Head of caudate nucleus (tissue), 42 donors: ENCODE measurements around the gene TRPV4.

ENCODE experiments used
- DNase-seq, 42 donors: peaks; one replicate each; pipeline versions ENCODE4 v3.0.0 to v3.0.0-alpha.2; 2020 to 2021; ENCODE audit warnings: mixed read lengths in 7 of 42
- intact Hi-C: fragments of 100-400 bp; cut with DNase I; formaldehyde crosslinking; loops from one replicate; pipeline ENCODE4 v1.15.0; 2022

Gene TRPV4

DNA sequence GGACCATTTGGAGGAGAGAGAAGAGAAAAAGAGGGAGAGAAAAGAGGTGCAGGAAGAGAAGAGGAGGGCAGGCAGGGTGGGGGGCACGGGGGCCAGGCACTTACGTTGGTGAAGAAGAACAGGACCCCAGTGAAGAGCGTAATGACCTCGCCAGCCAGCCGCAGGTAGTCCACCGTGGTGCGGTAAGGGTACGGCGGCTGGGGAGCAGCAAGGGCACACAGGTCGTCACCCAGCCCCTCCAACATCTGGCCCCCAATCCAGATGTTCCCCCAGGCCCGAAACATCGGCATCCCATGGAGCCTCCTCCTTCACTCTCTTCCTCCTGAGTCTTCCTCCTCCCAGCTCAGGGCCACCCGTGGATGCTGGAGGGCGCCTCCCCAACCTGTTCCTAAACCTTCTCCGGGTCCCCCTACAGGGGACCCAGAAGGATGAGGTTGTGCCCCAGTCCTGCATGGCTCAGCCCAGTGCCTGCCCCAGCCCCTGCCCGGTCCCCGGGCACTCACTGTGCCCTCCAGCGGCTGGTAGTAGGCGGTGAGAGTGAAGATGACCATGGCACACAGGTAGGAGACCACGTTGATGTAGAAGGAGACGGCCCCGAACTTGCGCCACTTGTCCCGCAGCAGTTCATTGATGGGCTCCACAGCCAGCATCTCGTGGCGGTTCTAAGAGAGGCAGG is 39.2 kb downstream of the TRPV4 start:
- intact Hi-C loops = no loop called here

DNA sequence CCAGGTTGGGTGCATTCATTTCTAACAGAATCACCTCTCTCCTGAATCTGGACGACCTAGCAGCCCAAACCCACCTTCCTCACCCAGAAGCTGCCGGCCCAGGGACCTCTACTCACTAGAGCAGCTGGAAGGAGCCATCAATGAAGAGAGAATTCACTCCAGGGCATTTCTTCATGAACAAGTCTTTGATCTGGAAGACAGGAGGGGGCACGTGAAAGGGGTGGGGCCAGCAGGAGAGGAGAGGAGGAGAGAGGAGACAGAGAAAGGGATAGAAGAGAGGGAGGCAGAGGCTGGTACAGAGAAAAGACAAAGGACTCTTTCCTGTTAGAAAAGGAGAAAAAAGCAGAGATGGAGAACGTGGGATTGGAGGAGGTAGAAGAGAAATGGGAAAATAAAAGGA is 39.8 kb downstream of the TRPV4 start:
- DNase-seq = no peak
- intact Hi-C loops = no loop called here

More for the DNA sequence above, 39.2 kb downstream of the TRPV4 start:
- DNase-seq = no peak

DNA sequence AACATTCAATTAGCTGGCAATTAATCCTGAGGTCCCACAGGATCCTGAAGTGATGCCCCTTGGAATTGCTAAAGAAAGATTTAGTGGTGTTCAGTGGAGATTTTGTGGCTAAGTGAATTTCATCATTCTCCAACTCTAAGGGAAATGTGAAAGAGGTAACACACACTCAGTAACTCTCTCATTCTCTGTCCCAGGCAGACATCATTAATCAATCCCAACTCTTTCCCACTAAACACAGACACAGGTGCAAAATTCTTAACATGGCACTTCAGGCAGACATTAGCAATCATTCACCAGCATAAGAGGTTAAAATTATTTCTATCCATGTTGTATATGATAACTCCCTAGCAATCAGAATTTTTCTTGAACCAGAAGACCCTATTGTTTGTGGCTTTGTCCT is 40.2 kb downstream of the TRPV4 start:
- intact Hi-C loops = no loop called here
- no peak for DNase-seq

DNA sequence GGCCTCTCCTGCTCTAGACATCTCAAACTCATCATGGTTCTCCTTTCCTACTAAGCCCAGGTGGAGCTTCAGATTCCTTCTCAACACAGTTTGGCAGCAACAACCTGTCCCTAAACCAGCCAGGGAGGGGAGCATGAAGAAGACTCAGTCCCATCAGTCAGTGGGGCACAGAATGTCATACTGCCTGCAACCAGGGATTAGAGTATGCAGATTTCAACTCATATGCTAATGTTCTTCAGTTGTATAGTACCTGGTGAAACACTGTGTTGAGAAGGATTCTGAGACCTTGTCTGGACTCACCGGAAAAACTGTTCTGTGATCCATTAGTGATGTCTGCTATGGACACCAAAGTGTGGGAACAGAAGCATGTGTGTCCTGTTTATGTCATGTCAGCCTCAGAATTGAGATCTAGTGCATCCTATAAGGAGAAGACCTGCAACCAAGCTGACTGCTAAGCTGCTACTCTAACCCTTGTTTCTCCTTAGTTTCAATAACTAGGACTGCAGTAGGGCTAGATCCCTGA is 43.6 kb downstream of the TRPV4 start:
- intact Hi-C loops = no loop called here
- no peak for DNase-seq

DNA sequence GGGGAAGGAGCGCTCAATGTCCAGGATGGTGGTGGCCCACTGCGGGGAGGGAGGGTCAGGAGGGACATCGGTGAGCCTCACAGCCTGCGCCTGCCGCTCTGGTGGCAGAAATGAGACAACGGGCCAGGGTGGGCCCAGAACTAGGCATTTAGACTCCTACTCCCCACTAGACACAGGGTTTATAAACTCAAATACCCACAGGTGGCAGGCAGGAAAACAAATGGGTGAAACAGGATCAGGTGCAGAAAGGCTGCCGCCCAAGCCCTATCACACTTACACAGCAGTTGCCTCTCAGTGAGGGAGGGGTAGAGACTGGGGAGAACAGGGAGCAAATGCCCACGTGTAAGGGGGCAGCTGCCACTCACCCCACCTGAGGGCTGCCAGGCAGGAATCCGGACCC is 46.4 kb downstream of the TRPV4 start:
- no peak for DNase-seq
- intact Hi-C loops = no loop called here

DNA sequence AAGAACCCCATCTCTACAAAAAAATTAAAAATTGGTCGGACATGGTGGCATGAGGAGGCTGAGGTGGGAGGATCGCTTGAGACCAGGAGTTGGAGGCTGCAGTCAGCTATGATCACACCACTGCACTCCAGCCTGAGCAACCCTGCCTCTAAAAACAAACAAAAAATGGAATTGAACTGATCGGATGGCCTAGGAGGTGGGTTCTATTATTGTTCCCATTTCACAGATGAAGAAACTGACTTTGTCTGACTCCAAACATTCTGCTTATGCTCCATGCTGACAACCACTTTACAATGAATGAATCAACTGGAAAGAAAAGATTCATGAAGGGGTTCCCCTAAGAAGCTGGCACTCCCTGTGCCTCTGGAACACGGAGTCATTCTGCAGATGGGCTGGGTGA is 47.3 kb downstream of the TRPV4 start:
- no peak for DNase-seq
- intact Hi-C loops = no loop called here

DNA sequence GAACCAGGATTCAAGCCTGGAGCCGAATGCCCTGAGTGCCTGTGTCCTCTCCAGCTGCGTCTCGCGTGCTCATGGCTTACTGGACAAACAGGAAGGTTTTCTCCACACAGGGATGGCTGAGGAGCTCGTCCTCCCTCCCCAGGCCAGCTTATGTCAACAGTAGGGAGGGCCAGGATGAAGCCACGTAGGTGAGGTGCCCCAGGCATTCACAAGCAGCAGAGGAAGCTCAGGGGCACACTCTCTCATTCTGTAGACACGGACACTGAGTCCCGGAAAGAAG is 49.3 kb downstream of the TRPV4 start:
- intact Hi-C loops = no loop called here
- DNase-seq = no peak

DNA sequence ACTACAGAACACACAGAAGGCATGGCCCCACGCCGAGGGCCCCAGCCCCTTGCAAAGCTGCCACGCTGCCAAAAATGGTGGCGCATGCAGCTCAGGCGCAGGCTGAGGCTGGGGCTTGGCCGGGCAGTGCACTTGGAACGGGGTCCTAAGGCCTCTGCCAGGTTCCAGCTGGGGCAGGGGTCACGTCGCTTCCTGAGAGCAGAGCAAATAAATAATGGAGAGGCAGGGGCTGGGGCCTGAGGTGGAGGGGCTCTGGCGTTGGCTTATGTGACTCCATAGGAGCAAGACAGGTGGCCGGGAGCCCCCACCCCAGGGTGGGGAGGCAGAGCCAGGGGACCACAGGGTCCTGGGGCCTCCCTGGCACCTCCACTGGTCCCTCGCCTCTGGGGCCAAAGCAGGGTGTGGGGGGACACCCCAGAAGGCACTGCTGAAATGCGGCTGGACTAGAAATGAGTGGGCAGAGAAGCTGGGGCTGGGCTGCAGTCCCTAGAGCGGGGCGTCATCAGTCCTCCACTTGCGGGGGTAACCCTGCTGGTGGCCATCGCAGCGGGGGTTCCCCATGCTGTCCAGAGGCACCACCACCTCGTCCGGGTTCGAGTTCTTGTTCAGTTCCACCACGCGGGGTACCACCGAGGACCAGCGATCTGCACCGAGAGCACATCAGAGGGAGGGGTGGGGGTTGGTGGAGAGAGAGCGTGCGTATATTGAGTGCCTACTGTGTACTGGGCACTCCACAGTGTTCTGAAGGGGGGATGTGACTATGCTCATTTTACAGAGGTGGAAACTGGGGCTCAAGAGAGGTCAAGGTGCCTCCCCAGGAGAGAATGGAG is 49.8 kb downstream of the TRPV4 start:
- no peak for DNase-seq

DNA sequence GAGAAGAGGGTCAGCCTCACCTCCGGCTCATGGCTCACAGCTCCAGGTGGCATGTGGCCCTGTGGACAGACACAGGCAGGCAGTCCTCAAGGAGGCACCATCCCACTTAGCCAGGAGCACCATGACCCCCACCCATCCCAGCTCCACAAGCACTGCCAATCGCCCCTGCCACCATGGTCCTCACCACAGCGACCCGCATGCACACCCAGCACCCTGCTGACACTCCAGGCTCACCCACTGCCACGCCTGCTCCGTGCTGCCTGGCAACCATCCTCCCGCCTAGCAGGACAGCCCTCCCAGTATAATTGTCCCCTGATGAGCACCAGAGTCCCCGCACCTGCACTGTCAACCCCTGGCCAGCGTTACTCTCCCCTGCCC is 50.9 kb downstream of the TRPV4 start:
- DNase-seq = no peak
- intact Hi-C loops = no loop called here

More for the DNA sequence above, 49.8 kb downstream of the TRPV4 start:
- intact Hi-C loops = no loop called here

DNA sequence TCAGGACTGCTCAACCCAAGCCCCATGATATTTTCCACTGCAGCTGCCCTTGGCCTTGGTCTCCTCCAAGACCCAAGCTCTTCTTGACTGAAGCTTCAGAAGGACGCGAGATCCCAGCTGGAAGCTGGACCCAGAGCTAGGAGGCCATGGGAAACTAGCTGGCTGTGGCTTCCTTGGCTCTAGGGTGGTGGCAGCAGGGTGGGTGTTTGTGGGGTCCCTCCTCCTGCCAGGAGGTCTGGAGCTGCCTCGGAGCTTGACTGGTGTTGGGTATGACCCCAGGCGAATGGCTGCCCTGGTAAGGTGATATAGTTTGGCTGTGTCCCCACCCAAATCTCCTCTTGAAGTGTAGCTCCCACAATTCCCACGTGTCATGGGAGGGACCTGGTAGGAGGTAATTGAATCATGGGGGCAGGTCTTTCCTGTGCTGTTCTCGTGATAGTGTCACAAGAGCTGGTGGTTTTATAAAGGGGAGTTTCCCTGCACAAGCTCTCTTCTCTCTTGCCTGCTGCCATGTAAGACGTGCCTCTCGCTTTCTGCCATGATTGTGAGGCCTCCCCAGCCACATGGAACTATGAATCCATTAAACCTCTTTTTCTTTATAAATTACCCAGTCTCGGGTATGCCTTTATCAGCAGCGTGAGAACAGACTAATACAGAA is 51.4 kb downstream of the TRPV4 start:
- DNase-seq = no peak
- intact Hi-C loops = no loop called here

DNA sequence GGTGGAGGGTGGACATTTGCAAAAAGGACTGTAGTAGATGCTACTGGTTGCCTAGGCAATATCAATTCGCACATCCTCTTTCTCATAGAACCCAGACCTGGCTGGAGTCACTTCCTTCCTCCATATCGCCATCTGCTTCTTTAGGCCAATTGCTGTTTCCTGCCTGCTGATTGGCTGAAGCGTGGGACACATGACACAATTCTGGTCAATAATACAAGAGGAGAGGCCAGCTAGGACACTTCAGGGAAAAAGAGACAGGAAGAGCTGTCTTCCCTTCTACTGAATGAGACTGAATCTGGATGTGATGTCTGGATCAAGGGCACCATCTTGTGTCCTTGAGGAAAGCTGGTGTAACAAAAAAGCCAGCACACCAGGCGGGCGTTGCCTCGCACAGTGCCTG is 53.8 kb downstream of the TRPV4 start:
- peak in 1 of 42 donors; percentile 34 for DNase-seq
- intact Hi-C loops = loop anchor here (5.0 kb wide), 1 partner anchor 257 kb away; no protein-coding TSS in a partner anchor

DNA sequence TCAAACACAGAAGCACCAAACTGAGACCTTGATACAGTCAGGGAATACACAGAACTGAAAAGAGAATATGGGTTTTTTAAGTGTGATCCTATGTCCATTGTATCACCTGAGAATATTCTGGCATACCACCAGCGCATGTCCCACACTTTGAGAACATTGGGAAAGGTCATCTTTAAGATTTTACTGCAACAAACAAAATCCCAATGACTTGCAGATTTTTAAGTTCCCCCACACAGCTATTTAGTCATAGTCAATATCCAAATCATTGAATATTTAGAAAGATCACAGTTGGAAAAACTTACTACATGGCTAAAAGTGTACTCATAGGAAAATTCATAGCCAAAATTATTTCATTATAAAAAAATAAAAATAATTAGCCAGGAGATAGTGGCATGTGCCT is 54.5 kb downstream of the TRPV4 start:
- intact Hi-C loops = loop anchor here (5.0 kb wide), 1 partner anchor 256 kb away; no protein-coding TSS in a partner anchor
- DNase-seq = no peak

DNA sequence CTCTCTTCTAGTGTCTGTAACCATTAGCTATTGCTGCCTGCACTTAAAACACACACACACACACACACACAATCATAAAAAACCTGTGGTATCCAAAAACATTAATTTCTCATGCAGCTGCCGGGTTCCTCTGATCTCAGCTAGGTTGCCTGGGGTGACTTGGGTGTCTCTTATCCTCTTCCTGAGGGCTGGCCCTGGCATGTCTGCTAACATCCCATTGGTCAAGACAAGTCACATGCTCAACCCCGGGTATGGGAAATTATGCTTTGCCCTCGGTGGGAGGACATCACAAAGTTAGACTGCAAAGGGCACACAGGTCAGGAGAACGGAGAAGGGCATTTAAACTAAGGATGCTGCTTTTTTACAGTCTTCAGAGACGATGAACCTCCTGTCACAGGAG is 55.7 kb downstream of the TRPV4 start:
- intact Hi-C loops = loop anchor here (5.0 kb wide), 1 partner anchor 255 kb away; no protein-coding TSS in a partner anchor
- DNase-seq = peak in 8 of 42 donors; percentile 23 to 73 (median 44)

DNA sequence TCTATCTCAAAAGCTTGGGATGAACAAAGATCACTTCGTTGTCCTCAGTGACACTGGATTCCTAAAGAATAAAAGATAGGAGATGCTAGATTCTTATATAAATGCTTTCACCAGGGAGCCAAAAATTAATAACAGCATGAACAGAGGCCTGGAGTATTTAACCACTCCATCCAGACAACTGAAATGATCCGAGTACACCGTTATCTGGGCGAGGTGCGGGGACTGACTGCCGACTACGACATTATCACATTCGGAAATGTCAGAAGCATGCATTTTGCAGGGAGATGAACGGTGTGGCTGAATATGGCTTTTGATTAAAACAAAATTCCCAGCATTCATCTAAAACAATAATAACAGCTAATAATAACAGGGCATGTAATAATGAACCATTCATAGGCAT is 56.6 kb downstream of the TRPV4 start:
- DNase-seq = no peak
- intact Hi-C loops = loop anchor here (5.0 kb wide), 1 partner anchor 254 kb away; no protein-coding TSS in a partner anchor

DNA sequence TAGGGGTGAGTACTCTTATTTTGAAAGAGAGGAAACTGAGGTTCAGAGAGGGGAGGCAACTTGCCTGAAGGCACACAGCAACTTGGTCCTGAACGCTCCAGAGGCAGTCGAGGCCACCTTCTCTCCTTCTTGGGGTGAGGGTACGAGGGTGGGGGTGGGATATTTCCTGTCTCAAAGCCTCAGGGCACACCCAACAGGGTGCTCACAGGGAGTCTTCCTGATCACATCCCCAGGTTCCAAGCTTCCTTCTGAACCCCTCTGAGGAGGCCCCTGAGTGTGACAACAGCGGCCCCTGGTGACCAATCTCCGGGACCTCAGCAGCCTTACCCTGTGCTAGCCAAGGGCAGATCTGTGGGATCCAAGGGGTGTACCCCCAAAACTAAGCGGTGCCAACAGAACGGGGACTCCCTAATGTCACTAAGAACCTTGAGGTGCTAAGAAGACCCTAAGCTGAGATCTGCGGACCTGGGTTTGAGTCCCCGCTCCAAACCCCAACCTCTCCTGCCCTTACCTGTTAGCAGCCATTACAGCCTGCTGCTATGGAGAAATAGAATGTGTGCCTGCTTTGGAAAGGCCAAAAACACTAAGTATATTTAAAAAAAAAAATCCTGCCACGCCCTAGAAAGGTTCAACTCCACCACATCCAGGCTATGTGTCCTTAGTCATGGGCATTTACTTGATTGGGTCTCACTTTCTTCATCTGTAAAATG is 57.9 kb downstream of the TRPV4 start:
- intact Hi-C loops = loop anchor here (2.0 to 5.0 kb wide), 2 partner anchors 179 to 253 kb away; no protein-coding TSS in a partner anchor

DNA sequence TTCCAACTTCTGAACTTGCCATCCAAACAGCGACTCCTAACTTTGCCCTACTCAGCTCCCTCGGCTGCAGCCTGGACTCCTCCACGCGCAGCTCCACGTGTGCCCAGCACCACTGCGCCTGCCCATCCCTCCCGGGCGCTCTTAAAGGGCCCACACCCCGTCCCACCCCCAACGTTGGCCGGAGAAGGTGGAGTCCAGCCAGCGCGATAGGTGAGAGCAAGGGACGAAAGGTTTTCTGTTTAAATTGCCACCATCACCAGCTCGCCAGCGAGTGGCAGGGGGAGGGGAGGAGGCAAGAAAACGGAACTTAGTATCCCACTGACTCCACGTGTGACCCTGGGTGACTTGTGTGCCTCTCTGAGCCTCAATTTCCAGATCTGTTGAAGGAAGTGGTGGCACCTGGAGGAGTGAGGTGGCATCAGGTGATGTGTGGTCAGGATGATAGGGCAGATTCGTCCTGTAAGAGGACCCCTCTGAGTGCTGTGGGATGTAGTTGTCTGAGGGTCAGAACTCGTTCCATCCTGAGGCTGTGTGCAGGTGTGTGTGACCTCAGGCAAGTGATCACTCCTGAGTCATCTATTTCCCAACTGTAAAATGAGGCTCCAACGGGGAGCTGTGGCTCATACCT is 59.7 kb downstream of the TRPV4 start:
- peak in 33 of 42 donors; percentile 2 to 83 (median 55) for DNase-seq
- intact Hi-C loops = loop anchor here (2.0 kb wide), 1 partner anchor 177 kb away; no protein-coding TSS in a partner anchor

More for the DNA sequence above, 57.9 kb downstream of the TRPV4 start:
- peak; percentile 71 to 95 (median 88) for DNase-seq

DNA sequence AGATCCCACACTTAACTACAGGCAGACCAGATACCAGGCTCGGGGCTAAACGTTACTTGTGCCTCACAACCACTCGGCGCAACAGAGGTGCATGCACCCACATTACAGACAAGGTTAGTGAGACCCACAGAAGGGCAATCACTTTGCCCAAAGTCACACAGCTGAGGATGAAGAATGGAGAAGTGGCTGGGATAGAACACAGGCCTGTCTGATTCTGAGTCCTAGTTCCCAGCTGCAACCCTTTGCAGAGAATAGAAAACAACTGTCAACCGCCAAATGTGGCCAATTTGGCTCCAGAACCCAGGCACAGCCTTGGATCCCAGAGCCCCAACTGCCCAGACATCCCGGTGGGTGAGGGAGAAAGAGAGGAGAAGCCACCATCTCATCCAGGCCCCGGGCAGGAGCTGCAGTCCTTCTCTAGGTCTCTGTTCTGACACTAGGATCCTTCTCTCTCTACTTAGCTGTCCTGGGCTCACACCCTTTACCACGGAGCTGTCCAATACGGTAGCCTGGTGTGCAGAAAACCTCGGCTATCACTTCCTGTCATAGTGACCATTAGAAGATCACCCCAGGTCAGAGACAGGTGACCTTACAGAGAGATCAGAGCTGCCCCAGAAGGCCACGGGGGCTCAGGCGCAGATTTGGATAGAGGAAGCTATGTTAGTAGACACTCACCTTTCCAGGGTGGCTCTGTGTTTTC is 60.4 kb downstream of the TRPV4 start:
- intact Hi-C loops = no loop called here
- DNase-seq = peak in 25 of 42 donors; percentile 12 to 72 (median 49)
